NCI-H774 (cell line): ENCODE measurements around the gene RBM7.

Experiments
- DNase-seq: peaks from one replicate; lab custom pipeline; 2025; lab: John Stamatoyannopoulos, UW

Gene RBM7, protein sequence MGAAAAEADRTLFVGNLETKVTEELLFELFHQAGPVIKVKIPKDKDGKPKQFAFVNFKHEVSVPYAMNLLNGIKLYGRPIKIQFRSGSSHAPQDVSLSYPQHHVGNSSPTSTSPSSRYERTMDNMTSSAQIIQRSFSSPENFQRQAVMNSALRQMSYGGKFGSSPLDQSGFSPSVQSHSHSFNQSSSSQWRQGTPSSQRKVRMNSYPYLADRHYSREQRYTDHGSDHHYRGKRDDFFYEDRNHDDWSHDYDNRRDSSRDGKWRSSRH

DNA sequence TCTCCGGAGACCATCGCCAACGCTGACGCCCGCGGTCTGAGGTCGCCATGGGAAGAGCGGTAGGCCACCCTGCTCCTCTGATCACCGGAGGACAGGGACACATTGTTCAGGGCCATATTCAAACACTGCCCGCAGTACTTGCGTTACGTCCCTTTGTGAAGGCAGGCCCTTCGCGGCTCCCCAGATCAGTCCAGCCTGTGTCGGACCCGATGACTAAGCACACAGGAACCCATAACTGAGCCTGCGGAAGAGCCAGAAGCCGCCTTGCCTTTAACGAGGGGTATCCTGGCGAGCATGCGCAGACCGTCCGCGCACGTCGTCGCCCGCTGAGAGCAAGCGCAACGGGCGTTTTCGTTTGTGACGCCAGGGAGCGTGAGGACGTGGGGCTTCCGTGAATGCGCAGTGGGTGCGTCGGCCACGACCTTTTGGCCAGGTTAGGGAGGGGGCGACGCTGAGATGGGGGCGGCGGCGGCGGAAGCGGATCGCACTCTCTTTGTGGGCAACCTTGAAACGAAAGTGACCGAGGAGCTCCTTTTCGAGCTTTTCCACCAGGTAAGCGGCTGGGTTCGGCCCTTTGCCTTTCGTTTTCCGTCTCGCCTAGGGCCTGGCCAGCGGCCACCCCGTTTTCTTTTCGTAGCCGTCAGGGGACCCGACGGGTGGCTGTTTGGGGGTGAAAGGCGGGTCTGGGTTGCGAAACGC lies at the start of gene RBM7, which contains the start of gene C11orf71:
TSS of gene RBM7 (plus strand) at position 451 of the 699 bp plus-strand sequence. CDS start at position 457, 6 bp downstream.
TSS of gene C11orf71 (minus strand) at position 296 of the 699 bp plus-strand sequence. CDS start at position 116, 180 bp downstream.
- peak; percentile 98 for DNase-seq

DNA sequence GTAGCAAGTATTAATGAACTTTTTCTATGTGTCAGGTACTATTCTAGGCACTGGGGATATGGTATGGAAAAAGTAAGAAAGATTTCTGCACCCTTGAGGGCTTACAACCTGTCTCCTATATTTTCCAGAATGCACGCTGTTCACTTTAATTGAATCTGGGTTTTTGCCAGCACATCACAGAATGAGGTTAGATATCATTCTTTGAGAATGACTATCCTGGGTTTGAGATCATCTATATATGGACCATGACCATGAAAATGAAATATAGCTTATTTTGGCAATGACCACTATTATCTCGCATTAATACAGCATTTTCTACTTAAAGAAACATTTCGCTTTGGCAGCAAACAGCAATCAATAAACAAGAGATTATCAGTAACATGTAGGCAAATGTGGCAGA lies 47.0 kb upstream of the RBM7 start:
- DNase-seq: no peak

DNA sequence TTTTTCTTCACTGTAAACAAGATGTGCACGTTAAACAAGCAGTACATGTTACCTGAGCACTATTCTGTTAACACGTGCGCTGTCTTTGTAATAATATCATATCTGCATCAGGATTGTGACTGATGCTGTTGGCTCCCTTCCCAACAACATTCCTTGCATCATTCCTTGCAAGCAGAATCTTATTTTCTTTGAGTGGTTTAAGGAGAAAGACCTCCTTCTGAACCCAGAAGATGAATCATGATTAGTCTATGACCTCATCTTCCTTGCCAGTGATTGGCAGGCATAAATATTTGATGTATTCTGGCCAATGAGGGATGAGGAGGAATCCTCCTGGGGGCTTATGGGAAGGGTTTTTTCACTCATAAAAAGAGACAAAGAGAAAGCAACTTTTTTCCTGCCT lies 46.4 kb upstream of the RBM7 start:
- no peak for DNase-seq

DNA sequence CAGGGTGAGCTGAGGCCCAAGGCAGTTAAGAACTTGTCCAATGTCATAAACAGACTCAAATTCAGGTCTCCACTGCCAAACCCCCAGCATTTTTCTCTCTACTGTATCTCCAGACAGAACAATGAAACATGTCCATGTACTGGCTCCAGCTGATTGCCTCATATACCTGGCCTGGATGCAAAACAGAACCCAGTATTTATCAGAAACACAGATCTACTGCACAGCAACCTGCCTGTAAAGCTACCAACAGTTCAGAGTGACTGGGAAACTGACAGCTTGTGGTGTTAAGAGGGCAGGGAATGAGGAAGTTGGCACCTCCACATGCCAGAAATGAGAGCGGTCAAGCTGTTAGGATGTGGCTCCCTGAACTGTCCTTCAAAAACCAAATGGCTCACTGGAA lies 41.8 kb upstream of the RBM7 start:
- DNase-seq: no peak

DNA sequence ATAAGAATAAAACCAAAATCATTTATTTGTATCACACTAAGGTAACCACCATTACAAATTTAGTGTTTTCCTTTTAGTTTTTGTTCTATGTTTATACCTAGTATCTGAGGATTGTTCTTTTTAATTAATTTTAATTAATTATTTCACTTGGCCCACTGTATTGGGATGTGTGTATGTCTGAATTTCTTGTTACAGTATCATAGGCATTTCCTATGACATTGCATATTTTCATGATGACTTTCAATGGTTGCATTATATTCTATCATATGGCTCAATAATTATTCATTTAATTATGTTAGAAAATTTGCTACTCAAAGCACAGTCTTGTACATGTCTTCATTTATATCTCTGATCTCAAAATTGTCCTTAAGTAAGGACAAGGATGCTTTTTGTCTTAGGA lies 41.1 kb upstream of the RBM7 start:
- no peak for DNase-seq

DNA sequence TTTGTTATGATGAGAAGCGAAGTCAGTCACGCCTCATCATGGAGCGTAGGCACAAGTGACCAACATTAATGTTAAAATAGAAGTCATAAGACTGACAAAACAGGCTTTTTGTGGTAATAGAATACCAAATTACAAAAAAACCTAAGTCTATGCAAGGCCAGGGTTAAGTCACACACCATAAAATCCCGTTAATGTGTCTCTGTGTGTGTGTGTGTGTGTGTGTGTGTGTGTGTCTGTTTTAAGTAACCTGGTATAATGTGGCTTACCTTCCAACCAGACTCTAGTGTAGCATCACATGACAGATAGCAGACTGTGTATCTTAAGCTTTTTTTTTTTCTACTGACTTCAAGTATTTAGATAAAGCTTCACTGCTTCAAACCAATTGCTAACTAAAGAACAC lies 38.1 kb upstream of the RBM7 start:
- no peak for DNase-seq

DNA sequence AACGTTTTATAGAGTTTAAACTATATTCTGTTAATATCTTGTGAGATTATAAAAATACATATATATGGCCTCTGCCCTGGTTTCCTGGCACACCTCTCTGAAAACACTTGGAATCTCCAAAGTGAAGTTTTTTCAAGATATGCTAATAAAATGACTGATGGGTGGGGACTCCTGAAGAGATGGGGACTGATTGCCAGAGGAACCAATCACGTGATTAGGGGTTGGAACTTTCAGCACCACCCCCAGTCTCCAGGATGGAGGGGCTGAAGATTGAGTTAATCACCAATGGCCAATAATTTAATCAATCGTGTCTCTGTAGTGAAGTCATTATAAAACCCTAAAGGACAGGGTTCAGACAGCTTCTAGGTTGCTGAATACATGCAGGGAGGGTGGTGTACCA lies 37.5 kb upstream of the RBM7 start:
- DNase-seq: no peak

DNA sequence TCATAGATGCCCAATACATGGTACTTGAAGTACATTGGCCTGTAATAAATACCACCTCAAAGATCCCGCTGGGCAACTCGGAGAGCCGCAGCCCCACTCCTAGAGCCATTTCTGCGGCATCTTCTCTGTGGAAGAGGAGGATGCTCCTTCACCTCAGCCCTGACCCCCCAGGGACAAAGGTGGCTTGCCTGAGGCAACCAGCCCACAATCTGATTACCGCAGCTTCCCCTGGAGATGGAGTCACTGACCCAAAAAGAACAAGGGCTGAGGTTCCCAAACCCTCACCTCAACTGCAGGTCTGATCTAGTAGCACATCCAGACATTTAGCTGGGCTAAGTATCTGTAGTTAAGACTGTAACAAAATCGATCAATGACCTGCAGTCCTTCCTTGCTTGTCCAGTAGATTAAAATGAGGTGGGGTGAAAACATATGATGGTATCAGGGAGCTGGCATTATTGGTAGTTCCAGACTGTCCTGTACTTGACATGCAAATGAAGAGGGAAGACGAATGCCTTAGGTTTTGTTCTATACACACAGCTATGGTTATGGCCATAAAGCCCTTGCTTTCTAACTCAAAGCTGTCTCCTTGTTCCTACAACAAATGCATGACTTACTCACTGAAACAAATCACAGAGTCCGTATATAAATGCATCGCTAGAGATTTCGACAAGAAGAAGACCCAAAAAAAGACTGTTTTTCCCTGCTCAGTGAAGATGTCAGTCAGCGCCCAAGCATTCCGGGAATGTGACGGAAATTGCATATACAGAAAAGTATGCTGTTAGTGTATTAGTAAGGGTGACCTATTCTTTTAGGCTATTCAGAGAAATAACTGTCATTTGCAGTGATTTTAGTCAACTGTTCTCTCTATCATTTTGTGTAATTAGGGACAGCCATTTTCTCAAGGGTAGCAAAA lies 33.9 kb upstream of the RBM7 start:
- no peak for DNase-seq

DNA sequence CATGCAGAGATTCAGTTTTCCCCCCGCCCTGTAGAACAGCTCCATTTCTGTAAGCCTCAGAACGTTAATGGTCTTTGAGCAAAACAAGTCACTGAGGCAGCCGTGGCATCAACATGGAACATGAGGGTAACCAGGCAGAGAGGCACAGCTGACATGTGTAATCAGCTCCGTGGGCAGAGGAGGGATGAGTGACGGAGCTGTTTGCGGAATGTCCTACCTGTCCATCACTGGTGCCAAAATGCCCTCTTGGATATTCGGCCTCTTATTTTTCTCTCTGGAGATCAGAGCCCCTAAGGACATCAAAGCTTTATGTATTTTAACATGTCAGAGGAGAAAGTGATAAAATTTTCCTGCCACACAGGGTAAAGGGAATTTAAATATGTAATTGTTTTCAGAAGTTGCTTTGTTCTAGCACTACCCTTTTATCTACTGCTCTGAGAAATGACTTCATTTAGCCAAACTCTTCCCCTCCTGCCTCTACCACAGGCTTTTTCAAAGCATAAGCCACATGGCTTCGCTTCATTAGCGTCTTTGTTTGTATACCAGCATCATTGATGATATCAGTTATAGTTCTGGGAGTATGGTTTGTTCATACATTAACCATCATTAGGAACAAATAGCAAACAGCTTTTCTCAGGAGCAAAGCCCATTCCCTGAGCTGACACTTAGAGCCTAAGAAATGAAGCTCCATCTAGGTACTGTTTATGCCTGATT lies 33.1 kb upstream of the RBM7 start:
- DNase-seq: no peak

DNA sequence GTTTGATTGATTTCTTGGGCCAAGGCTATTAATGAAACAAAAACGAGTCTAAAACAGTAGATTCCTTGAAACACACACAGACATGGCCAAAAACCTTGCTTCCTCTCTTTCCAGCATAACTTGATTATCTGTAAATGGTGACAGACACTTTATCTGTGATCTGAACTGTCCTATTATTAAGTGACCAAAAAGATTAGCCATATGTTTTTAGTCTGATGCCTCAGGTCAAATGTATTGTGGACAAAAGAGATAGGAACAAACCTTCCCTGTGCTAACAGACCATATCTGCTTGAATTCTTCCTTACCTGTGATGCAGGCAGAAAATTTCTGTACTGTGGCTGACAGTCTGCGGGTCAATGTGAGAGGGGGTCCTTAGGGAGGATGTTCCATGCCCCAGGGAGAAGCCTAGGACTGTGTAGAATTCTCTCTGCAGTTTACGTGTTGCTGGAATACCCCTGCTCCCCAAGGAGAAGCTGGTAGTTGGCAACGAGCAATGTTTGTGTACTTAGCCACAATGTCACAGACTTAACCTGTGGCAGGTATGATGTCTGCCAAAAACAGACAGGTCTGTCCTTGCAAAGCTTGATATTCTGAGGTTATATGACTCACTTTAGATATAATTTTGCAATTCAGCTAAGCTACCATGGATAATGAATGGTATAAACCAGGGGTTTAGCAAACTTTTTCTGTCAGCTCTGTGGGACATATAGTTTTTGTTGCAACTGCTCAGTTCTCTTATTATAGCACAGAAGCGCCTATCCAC lies 31.4 kb upstream of the RBM7 start:
- no peak for DNase-seq

DNA sequence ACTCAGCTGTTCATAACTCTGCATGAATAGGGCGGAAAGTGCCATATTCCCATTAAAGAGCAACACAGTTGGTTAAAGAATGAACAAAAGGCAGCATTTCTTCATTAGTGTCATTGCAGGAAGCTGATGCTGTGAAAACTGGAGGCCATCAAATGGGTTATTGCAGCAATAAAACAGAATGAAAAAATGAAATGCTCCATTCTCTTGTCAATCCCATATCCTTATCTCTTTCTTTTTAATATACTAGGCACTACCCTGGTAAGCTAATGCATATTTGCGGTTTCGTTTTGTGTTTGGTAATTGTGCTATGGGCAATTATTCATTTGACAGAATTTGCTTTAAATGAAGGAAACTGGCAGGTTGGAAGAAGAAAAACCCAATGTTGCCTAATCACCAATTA lies 25.4 kb upstream of the RBM7 start:
- no peak for DNase-seq

DNA sequence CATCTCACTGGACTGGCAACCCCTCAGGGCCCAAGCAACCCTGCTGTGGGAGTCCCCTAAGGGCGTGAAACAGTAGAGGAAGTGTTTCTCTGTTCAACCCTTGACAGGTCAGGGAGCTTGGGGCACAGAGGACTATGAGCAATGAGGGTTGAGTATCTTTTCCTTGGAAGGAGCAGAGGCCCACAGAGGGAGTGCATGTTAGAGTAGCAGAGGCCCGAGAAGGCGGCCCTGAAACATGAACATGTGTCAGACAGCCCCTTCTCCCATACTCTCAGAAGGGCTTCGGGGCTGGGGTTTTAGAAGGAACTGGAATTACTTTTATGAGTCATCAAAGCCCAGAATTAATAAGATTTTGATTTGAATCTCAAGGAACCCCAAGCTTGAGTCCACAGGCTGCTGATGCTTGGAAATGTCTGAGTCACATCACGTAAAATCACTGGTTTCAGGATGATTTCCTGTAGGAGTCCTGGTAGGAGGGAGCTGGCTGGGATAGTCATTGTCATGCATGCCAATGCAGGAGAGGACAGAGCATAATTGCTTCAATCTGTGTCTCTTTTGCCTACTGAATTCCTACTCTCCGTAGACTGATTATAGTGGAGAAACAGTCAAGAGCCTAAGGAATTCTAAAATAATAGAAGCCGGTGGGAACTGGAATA lies 22.7 kb upstream of the RBM7 start:
- no peak for DNase-seq

DNA sequence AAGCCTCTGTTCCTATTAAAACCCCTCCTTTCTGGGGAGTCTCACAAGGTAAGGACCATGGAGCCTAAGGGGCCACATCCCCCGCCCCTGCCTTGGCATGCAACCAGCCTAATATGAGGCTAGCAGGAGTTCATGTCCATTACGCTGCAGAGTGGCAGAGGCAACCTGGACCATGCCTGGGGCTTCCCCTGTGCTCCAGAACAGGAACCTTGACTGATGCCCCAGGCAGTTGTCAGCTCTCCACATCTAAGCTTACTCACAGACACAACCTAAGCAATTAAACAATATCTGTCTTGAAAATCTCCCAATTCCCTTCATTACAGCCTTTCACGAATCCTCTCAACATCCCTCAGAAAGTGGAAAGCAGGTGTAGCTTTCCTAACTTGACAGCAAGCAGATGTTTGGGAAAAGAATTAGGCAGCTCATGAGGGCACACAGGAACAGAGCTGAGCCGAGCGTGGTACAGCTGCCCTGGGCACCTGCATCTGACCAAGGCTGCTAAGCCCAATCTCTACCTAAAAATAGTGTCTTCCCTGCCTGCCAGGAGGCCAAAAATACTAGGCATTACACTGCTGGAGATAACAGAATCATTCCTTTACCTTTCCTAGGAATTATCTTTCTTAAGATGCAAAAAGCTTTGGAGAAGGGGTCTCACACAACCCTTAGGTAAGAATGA lies 20.9 kb upstream of the RBM7 start:
- DNase-seq: no peak

DNA sequence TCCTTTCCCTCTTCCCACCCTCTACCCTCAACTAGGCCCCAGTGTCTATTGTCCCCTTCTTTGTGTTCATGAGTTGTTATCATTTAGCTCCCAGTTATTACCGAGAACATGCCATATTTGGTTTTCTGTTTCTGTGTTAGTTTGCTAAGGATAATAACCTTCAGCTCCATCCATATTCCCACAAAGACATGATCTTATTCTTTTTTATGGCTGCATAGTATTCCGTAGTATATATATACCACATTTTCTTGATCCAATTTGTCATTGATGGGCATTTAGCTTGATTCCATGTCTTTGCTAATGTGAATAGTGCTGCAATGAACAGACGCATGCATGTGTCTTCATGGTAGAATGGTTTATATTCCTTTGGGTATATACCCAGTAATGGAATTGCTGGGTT lies 18.0 kb upstream of the RBM7 start:
- DNase-seq: no peak

DNA sequence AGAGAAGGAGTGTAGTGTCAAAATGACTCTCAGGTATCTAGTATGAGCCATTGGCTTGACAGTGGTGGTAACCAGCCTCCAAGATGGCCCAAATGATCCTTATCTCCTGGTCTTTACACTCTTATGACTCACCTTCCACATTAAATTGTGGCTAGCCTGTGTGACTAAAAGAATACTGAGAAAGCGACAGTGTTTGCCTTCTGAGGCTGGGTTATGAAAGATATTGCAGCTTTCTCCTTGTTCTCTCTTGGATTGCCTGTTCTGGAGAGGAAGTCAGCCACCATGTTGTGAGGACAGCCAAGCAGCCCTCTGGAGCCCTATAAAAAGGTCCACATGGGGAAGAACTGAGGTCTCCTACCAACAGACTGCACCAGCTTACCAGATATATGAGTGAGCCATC lies 16.0 kb upstream of the RBM7 start:
- DNase-seq: no peak

DNA sequence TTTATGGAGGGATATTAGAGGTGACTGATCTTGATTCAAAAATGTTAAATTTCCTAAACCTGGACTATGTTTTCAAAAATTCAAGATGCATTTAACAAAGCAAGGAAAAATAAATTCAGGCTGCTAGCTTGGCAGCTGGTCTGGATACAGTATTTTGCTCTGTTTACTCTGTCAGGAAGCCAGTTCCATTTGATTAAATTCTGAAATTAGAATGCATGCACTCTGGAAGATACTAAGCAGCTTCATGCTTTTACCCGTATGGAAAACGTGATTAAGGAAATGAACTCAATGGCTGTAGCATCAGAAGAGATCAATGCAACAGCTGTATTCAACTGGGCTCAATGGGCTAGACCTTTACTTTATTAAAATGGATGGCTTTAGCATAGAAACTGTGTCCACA lies 14.3 kb upstream of the RBM7 start:
- DNase-seq: no peak

DNA sequence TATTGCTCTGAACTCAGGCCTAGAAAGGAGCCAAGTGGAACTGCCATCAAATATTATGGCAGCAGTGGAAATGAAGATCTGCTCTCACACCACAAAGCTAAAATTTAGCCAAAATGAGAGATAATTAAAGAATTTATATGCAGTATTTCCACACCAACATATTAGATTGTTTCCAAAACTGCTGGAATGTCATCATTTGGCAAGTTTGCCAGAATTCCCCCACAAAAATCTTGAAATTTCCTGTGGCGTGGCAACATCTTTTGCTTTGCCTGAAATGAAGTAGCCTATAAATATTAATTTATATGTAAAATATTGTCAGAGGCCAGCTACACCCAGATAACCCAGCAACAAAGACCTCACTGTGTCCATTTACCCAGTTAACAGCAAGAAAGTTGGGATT lies 13.9 kb upstream of the RBM7 start:
- DNase-seq: no peak

DNA sequence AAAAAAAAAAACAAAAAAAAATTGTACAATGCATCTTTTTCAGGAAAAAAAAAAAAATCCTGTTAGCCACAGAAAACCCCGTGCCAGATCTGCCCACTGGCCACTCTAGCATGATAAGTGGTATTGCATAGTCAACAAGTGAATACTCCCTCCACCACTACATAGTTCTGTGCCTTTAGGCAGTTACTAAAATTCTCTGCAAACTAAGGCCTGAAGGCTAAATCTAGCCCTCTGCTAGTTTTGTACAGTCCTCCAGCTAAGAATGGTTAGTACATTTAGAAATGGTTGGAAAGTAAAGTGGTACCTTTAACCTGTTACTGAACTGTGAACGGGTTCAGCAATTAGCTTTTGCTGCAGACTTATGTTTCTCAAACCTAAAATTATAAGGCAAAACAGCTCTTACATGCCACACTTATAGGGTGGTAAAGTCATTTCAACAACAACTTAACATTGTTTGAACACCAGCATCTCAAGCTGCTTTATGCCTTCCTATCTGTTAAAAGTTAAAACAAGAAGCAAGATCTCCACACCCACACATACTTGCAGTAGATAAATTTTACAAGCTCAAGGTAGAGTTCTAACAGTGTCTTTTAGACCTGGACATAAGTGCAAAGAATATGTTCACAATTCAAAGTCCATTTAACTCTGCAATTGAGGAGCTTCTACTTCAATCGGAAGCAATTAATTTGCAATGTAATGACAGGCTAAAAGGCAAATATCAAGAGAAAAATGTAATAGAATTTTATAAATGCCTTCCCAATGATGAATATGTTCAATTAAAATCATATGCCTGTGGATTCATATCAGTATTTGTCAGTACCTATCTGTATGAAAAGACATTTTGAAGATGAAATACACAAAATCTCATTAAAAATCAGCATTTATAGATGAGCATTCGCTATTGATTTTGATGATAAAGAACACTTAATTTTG lies 7.5 kb upstream of the RBM7 start:
- DNase-seq: no peak

DNA sequence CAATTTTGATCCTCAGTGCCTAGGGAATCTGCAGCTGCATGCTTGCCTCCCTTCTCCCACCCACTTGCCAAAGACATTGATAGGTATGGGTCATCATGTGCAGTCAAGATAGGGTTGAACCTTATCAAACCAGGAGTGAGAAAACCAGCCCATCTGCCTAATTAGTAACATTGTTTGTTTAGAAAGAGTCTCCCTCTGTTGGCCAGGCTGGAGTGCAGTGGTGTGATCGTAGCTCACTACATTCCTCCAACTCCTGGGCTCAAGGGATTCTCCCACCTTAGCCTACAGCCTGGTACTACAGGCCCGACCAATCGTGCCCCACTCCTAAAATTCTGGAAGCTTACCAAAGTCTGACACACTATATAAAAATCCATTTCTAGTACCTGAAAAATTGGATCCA lies 4.7 kb upstream of the RBM7 start:
- DNase-seq: no peak
